Activated naive CD4-positive, alpha-beta T cell treated with anti-CD3 and anti-CD28 coated beads, Interleukin-2, amount 50 U/mL, for 24 hours (primary cell): ENCODE measurements around the gene GINS2.

ENCODE experiments used
- H3K27ac Mint-ChIP-seq: one replicate; pipeline ENCODE4 v1.8.0; 2021; ENCODE audit warnings: mild to moderate bottlenecking, mixed read lengths
- H3K27me3 Mint-ChIP-seq: one replicate; pipeline ENCODE4 v1.8.0; 2021; ENCODE audit warnings: mixed read lengths
- H3K36me3 Mint-ChIP-seq: one replicate; pipeline ENCODE4 v1.8.0; 2021; ENCODE audit warnings: mixed read lengths
- H3K4me1 Mint-ChIP-seq: one replicate; pipeline ENCODE4 v1.8.0; 2021; ENCODE audit warnings: mixed read lengths
- H3K4me3 Mint-ChIP-seq: one replicate; pipeline ENCODE4 v1.8.0; 2021; ENCODE audit warnings: mild to moderate bottlenecking, mixed read lengths
- H3K9me3 Mint-ChIP-seq: one replicate; pipeline ENCODE4 v1.8.0; 2021; ENCODE audit warnings: mixed read lengths

GINS2 gene

DNA sequence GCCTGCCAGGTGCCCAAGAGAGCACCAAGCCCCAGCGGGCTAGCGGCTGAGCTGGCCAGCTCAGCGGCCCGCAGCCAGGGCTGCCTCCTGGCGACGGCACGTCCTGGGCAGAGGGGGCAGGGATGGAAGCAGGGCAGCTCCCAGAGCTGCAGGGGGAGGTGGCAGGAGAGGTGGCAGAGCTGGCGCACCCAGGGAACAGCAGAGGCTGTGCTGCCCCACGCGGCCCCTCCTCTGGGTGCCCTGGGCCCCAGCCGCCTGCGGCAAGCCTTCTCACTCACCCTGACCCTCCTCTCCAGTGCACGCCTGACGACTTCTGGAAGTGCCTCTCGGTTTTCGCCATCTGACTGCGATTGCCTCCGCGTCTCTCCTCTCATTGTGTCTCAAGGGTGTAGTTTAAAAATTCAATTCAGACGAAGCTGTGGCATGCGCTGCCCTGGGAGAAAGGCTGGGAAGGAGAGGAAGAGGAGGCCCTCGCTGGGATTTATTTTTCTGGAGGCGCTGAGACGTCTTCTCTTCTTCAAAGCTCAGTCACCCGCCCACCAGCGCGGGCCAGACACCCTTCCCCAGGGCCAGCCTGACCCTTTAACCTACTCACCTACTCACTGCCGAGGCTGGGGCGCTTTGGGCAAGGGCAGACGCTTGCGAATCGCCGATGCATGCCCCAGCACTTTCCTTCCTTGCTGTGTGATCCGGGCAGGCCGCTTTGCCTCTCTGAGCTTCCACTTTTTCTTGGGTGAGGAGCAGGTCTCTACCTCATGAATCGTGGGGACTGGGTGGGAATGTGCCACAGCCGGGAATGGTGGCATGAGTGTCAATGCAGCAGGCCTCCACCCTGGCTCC is 50.7 kb downstream of the GINS2 start:
- Mint-ChIP-seq H3K36me3 (no peaks in the 10 kb centered on the region), H3K4me1 (no peaks in the 10 kb centered on the region), H3K4me3 (no peak overlapping the region), H3K27ac (no peak overlapping the region), H3K27me3 (no peaks in the 10 kb centered on the region), H3K9me3 (no peaks in the 10 kb centered on the region)

- H3K27ac Mint-ChIP-seq = no peak overlapping the region
- no peaks in the 10 kb centered on the region for H3K4me1 Mint-ChIP-seq
These were observed 51.5 kb downstream of the GINS2 start for GRCh38 chr16:85637061-85637807.

GRCh38 chr16:85636234-85636812 is 52.4 kb downstream of the GINS2 start:
- no peaks in the 10 kb centered on the region for H3K27me3 Mint-ChIP-seq
- H3K4me1 Mint-ChIP-seq = no peaks in the 10 kb centered on the region
- no peak overlapping the region for H3K27ac Mint-ChIP-seq
- no peaks in the 10 kb centered on the region for H3K36me3 Mint-ChIP-seq
- H3K4me3 Mint-ChIP-seq = no peak overlapping the region
- no peaks in the 10 kb centered on the region for H3K9me3 Mint-ChIP-seq

More at GRCh38 chr16:85637061-85637807, 51.5 kb downstream of the GINS2 start:
- no peaks in the 10 kb centered on the region for H3K27me3 Mint-ChIP-seq
- H3K36me3 Mint-ChIP-seq = no peaks in the 10 kb centered on the region
- H3K9me3 Mint-ChIP-seq = no peaks in the 10 kb centered on the region
- H3K4me3 Mint-ChIP-seq = no peak overlapping the region

DNA sequence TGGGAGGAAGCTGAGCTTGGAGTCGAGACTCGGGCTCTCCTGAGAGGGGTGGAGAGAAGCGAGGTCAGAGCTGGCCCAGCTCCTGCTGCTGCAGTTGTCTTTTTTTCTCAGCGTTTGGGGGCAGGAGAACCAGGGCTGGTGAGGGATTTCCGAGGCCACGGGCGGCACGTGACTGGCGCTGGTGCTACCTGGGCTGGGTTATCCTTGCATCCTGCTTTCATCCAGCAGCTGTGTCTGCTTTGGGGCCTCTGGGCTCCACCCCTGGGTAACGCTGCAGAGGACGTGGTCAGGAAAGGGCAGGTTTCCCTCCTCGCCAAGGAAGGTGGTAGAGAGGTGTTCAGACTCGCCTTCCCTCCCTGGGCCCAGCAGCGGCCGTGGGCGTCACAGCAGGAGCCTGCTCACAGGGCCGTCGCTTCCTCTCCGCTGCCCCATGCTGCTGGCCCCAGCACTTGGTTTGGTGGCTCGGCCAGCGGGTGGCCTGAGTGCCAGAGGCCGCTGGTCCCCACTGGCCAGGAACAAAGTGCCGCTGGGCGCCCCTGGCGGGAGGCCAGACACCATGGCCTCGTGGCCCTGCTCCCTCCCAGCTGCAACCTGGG is 53.1 kb downstream of the GINS2 start:
- H3K4me1 Mint-ChIP-seq = no peaks in the 10 kb centered on the region
- H3K9me3 Mint-ChIP-seq = no peaks in the 10 kb centered on the region
- H3K27me3 Mint-ChIP-seq = no peaks in the 10 kb centered on the region
- H3K27ac Mint-ChIP-seq = no peak overlapping the region
- H3K36me3 Mint-ChIP-seq = no peaks in the 10 kb centered on the region
- no peak overlapping the region for H3K4me3 Mint-ChIP-seq

GRCh38 chr16:85634747-85635544 is 53.8 kb downstream of the GINS2 start:
- Mint-ChIP-seq H3K4me1 (no peaks in the 10 kb centered on the region), H3K4me3 (no peak overlapping the region), H3K9me3 (no peaks in the 10 kb centered on the region), H3K27me3 (no peaks in the 10 kb centered on the region), H3K27ac (no peak overlapping the region), H3K36me3 (no peaks in the 10 kb centered on the region)

GRCh38 chr16:85633888-85634287 is 54.9 kb downstream of the GINS2 start:
- H3K4me3 Mint-ChIP-seq = no peak overlapping the region
- peaks cover 3% of the 10 kb centered on the region for H3K36me3 Mint-ChIP-seq
- H3K27me3 Mint-ChIP-seq = no peaks in the 10 kb centered on the region
- peaks cover 2% of the 10 kb centered on the region for H3K4me1 Mint-ChIP-seq
- no peak overlapping the region for H3K27ac Mint-ChIP-seq
- H3K9me3 Mint-ChIP-seq = no peaks in the 10 kb centered on the region

DNA sequence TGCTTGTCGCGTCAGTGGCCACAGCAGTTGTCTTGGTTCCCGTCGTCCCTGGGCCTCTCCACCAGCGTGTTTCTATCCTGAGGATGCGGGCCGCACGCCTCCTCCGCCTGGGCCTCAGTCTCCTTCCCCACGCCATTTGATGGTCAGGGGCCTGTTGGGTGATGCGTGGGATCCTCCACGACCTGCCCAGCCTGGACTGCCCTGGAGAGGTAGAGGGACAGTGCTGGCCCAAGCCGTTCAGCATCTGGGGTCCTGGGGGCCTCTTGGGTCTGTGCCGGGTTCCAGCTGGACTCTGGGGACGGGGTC is 55.4 kb downstream of the GINS2 start:
- H3K27me3 Mint-ChIP-seq = no peaks in the 10 kb centered on the region
- H3K4me3 Mint-ChIP-seq = no peak overlapping the region
- no peak overlapping the region for H3K27ac Mint-ChIP-seq
- peaks cover 6% of the 10 kb centered on the region for H3K4me1 Mint-ChIP-seq
- H3K9me3 Mint-ChIP-seq = no peaks in the 10 kb centered on the region
- H3K36me3 Mint-ChIP-seq = peaks cover 3% of the 10 kb centered on the region

DNA sequence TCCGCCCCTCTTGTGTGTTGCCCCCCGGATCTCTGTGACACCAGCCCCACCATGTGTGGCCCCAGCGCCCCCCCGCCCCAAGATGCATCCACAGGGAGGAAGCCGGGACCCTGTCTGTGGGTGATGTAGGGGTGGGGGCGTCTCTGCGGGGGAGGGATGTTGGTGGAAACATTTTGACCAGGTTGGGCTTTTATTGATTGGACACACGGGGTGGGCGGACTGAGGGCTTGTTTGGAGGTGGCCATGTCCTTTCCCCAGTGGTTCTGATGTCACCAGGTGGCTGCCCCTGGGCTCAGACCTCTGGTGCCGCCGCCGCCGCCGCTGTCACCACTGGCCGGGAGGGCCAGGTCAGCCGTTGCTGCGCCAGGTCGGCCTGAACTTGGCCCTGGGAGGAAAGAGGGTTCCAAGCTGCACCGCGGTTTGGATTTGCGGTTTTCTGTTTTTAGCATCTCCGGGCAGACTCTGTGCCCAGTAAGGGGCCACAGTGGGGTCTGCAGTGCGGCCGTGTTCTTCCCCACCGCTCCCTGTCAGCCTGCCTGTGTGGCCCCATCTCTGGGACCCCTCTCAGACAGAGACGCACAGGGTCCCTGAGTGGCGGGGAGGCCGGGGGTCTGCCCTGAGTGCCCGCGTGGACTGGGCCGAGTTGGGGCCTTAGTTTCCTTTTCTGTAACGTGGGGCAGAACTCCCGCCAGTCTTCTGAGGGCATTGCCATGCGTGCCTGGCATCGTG is 55.9 kb downstream of the GINS2 start:
- H3K36me3 Mint-ChIP-seq = peaks cover 3% of the 10 kb centered on the region
- peaks cover 6% of the 10 kb centered on the region for H3K4me1 Mint-ChIP-seq
- no peaks in the 10 kb centered on the region for H3K9me3 Mint-ChIP-seq
- no peak overlapping the region for H3K4me3 Mint-ChIP-seq
- no peak overlapping the region for H3K27ac Mint-ChIP-seq
- no peaks in the 10 kb centered on the region for H3K27me3 Mint-ChIP-seq

DNA sequence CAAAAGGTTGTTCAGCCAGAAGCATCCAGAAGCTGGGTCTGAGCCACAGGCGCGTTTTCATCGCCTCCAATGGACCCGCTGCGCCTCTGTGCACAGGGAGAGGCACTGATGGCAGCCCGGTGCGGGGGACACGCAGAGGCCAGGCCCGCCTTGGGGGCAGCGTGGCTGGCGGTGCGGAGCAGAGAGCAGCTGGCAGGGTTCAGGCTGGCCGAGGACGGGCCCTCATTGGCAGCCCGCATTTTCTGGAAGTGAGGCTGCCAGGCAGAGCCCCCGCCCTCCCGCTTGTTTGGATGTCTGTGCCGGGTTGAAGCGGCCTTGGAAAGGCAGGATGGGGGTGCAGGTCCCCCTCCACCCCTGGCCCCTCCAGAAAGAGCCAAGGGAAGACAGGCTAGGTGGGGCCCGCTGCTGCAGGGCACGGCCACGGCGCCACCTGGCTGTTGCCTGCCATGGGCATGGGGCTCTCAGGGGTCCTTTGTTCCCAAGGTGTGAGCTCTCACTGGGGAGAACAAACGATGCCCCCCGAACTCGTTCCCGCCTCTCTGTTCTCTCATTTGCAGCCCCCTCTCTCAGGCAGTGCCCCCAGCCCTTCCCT is 56.9 kb downstream of the GINS2 start:
- Mint-ChIP-seq H3K27me3 (no peaks in the 10 kb centered on the region), H3K27ac (no peak overlapping the region), H3K4me1 (peaks cover 6% of the 10 kb centered on the region), H3K9me3 (no peaks in the 10 kb centered on the region), H3K4me3 (no peak overlapping the region), H3K36me3 (peaks cover 3% of the 10 kb centered on the region)

DNA sequence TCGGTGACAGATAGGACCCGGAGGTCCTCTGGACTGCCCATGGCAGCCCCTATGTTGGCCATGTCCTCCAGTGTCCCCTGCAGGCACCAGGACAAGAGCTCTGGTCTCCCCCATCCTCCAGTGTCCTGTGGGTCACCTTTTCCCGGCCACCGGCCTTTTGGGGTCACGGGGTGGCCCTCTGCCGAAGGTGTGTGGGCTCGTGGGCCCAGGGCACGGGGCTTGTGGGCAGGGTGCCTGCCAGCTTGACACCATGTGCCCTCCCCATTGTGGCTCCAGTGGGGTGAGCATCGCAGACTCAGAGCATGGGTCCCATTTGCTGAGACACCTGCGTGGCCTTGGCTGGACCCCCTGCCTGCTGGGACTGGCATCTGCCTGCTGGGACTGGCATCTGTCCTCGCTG is 57.5 kb downstream of the GINS2 start:
- Mint-ChIP-seq H3K9me3 (no peaks in the 10 kb centered on the region), H3K27ac (no peak overlapping the region), H3K4me3 (no peak overlapping the region), H3K27me3 (no peaks in the 10 kb centered on the region), H3K36me3 (peaks cover 3% of the 10 kb centered on the region), H3K4me1 (peaks cover 10% of the 10 kb centered on the region)

DNA sequence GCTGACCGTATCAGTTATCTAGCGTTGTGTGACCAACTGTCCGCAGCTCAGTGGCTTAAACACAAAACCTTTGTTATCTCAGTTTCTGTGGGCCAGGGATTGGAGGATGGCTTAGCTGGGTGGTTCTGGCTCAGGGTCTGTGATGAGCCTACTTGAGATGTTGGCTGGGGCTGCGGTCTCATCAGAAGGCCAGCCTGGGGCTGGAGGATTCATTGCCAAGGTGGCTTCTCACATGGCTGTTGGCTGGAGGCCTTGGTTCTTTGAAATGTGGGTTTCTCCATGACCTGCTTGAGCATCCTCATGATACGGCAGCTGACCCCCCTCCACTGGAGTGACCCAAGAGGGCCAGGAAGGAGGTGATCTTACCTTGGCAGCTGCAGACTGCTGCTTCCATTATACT is 58.9 kb downstream of the GINS2 start:
- H3K36me3 Mint-ChIP-seq = peaks cover 3% of the 10 kb centered on the region
- no peak overlapping the region for H3K4me3 Mint-ChIP-seq
- peaks cover 10% of the 10 kb centered on the region for H3K4me1 Mint-ChIP-seq
- H3K9me3 Mint-ChIP-seq = no peaks in the 10 kb centered on the region
- no peaks in the 10 kb centered on the region for H3K27me3 Mint-ChIP-seq
- no peak overlapping the region for H3K27ac Mint-ChIP-seq

DNA sequence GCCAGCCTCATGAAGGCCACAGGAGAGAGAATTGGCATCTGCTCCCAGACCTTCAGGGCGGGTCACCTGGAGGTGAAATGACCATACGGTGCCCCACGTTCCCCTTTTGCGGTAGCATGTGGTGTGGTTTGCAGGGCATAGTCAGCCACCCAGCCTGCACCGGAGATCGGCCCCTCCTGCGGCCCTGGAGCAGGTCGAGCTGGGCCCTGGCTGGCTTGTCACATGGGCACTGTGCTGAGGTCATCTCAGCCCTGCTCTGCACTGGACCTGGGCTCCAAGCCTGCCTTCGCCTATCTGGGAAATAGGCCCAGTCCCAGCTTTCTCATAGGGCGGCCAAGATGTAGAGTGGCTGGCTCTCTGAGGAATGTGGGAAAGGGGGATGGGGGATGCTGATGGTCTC is 59.4 kb downstream of the GINS2 start:
- no peak overlapping the region for H3K27ac Mint-ChIP-seq
- peaks cover 3% of the 10 kb centered on the region for H3K36me3 Mint-ChIP-seq
- H3K9me3 Mint-ChIP-seq = no peaks in the 10 kb centered on the region
- H3K27me3 Mint-ChIP-seq = no peaks in the 10 kb centered on the region
- H3K4me3 Mint-ChIP-seq = no peak overlapping the region
- H3K4me1 Mint-ChIP-seq = peaks cover 10% of the 10 kb centered on the region

GRCh38 chr16:85628645-85629044 is 60.1 kb downstream of the GINS2 start:
- Mint-ChIP-seq H3K27me3 (no peaks in the 10 kb centered on the region), H3K27ac (no peak overlapping the region), H3K4me1 (peaks cover 10% of the 10 kb centered on the region), H3K4me3 (no peak overlapping the region), H3K9me3 (no peaks in the 10 kb centered on the region), H3K36me3 (peaks cover 3% of the 10 kb centered on the region)

GRCh38 chr16:85628265-85628556 is 60.5 kb downstream of the GINS2 start:
- Mint-ChIP-seq H3K9me3 (no peaks in the 10 kb centered on the region), H3K27me3 (no peaks in the 10 kb centered on the region), H3K36me3 (peaks cover 3% of the 10 kb centered on the region), H3K27ac (no peak overlapping the region), H3K4me3 (no peak overlapping the region), H3K4me1 (peaks cover 10% of the 10 kb centered on the region)
